GM18867 (cell line): Measurements from ENCODE around the gene CNTNAP2.

Source experiments
- ATAC-seq: cut with Tn5 transposase; IDR thresholded peaks from one replicate; pipeline ENCODE4 v1.9.1; 2021; ENCODE audit warnings: mild to moderate bottlenecking, moderate library complexity; ENCODE audit not compliant: unreplicated experiment

Gene CNTNAP2

DNA sequence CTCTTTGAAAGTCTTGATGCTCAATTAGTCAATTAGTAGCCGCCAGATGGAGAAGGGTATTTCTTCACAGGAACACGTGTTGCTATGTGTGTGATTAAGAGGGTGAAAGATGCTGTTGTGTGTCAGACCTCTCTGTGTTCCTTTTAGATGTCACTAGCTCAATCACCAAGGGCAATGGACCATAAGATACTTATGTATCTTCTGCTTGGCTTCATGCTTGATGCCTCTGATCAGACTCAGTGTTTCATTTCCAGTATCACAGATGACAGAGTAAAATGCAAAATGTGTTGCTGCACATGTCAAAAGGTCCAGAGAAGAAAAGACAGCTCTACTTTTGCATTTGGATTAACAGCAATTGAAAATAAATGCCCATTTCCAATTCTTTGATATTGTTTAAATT is 865.9 kb downstream of the CNTNAP2 start:
- ATAC-seq = no peak

DNA sequence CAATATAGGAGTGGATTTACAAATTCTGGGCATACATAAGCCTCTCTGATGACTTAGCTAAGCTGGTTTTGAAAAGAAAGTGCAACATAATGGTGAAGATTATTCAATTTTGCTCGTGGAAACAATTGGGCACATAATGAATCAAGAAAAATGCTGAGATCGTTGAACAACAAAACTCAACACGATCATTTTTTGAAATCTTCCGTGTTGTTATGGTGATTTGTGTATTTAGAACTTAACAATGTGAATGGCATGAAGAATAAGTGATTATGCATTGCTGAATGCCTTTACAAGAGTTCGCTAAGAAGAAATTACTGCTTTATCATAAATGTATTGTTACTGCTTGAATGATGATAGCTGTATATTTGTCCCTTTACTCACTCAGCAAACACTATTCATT is 875.0 kb downstream of the CNTNAP2 start:
- ATAC-seq = no peak

- no peak for ATAC-seq
Observed at GRCh38 chr7:146993764-146994163, 877.2 kb downstream of the CNTNAP2 start.

DNA sequence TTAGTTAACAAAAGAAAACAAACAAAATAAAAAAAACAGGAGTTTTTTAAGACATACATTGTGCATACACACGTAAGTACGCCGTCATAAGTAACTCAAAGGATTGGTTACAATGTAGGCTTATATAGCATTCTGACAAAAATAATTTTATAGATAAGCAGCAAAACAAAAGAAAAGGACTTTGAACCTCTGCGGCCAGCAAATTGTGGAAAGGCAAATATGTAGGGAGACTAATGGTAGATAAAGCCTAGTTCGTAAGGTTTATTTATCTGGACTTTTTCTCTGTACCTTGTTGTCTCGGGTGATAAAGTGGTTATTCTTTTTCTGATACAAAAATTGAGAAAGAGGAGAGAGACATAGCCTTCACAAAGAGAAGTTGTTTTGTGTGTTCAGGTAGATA is 891.9 kb downstream of the CNTNAP2 start:
- ATAC-seq = no peak

GRCh38 chr7:147012666-147013065 is 896.1 kb downstream of the CNTNAP2 start:
- no peak for ATAC-seq

GRCh38 chr7:147013825-147014224 is 897.2 kb downstream of the CNTNAP2 start:
- ATAC-seq = no peak

DNA sequence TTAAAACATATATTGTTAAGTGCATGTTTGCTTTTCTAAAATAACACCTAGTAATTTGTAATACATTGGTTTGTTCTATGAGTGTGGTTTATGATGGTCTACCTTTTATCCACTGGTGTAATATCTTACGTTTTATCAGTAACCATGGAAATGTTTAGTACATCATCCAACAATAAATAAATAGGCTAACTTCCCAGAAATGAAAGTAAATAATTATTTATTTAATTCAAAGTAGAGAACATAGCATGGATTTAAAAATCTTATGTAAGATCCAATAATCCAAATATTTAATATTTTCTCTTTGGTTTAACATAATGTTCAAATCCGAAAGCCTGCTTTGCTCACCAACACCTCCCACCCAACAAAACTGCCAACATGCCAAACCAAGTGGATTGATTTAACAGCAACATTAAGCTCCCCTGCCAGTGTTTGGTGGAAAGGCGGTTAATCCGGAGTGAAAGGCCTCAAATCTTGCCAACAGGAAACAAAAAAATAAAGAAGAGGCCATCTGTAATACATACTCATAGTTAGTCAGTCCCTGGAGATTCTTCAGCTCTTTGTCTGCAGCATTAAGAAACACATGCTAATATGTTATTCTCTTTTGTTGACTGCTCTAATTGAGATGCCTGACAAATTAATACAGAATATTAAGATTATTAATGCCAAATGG is 897.8 kb downstream of the CNTNAP2 start:
- no peak for ATAC-seq

DNA sequence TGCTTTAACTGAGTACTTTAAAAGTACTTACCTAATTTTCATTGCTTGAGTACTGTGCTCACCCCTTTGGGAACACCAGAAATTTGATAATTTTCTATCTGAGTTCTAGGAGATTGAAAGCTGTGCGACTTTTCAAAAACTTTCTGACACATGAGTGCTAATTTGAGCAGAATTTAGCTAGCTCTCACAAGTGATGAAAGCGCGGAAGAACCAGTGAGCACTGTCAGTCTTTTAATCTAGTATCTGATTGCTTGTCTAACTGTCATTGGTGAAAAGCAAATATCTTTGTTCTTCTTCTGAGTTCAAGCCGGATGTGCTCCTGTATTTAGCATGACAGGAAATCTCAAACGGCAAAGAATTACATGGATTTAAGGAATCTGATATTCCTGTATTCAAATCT is 899.4 kb downstream of the CNTNAP2 start:
- ATAC-seq = no peak

DNA sequence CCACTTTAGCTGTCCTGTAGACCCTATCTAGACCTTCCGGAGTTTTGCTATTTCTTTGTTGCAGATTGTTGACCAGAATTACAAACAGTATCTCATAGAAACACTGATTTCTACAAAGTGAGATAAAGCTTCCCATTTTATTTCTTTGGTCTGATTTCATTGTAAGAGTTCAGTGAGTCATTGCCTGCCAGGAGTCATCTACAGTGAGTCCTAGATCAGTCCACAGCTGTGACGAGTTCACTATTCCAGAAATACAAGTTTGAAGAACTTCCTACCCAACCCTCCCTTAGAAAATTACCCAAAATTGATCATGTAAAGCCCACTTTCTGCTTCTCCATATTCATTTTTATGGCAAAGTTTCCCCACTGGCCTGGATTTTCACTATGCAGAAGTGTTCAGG is 905.5 kb downstream of the CNTNAP2 start:
- no peak for ATAC-seq

- ATAC-seq = no peak
Observed at GRCh38 chr7:147023440-147023839, 906.8 kb downstream of the CNTNAP2 start.

DNA sequence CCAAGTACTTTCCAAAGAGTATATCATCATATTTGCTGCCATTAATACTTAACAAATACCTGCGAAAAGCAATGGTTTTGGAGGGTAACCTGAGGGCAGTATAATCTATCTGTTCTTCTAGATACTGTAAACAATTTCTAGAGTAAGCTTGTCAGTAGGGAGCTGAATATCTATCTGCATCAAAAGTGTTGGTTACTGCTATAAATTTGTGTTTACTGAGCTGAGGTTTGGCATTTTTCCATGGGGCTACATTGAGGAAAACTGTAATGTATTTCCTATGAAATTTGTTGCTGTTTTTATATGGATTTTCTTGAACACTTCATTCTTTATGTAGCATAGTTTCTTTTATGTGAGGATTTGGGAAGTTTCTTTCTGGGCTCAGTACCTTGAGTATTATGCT is 913.4 kb downstream of the CNTNAP2 start:
- no peak for ATAC-seq

GRCh38 chr7:147033641-147034040 is 917.0 kb downstream of the CNTNAP2 start:
- no peak for ATAC-seq

DNA sequence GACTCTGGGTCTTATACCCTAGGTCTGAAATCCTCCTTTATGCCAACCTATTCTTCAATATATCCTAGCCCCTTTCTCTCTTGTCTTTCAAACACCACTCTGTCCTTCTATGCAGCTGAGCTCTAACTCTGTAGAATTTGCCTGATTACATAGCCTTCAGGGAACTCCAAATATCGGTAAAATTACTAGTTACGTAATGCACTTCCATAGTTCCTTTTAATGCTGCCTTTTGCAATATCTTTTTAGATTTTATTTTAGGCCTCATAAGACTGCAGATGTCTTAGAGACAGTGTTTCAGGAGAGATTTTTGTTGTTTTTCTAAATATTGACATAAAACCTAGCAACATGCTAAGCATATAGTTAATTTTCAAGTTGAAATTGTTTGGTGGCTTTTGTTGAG is 924.8 kb downstream of the CNTNAP2 start:
- no peak for ATAC-seq

GRCh38 chr7:147044941-147045340 is 928.3 kb downstream of the CNTNAP2 start:
- no peak for ATAC-seq

- ATAC-seq = no peak
Observed at GRCh38 chr7:147047696-147048095, 931.1 kb downstream of the CNTNAP2 start.

DNA sequence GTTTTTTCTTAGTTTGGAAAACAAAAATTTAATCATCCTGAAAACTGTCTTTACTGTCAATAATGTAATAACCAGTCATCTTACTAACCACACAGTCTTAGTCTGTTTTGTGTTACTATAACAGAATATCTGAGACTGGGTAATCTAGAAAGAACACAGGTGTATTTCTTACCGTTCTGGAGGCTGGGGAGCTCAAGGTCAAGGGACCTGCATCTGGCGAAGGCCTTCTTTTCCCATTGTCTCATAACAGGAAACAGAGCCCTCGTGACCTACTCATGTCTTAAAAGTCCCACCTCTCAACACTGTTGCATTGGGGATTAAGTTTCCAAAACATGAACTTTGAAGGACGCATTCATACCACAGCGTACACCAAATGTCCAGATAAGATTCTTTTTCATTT is 932.3 kb downstream of the CNTNAP2 start:
- no peak for ATAC-seq

DNA sequence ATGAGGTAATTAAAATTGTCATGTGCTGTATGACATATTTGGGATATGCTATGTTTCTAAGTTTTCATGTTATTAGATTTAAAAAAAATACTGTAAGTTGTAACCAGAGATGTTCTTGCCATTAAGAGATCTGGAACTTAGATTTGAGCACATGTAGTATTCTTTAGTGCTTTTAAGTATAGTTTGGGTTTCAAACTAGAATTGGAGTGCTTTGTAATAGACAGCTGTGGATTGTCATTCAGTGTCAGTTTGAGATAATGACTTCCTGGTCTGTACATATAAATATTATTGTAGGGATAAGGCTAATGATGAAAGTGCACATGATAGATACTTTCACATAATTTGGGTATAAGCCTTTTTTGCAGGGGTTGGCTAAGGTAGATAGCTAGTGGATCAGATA is 936.2 kb downstream of the CNTNAP2 start:
- no peak for ATAC-seq

DNA sequence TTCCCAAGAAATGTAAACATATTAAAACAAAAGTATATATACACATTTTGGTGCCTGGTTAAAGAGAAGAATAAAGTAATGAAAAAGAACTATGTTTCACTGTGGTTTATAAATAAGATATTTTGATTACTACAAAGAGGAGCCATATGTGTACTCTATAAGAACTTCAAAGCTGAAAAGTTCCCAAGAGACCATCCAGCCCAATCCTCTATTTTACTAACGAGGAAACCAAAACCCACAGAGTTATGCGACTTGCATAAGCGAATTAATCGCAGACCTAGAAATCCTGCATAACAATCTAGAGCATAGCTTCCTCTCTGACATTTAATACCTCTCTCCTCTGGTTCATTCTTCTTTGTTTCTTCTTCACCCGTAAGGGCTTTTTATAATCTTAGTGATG is 937.1 kb downstream of the CNTNAP2 start:
- no peak for ATAC-seq

DNA sequence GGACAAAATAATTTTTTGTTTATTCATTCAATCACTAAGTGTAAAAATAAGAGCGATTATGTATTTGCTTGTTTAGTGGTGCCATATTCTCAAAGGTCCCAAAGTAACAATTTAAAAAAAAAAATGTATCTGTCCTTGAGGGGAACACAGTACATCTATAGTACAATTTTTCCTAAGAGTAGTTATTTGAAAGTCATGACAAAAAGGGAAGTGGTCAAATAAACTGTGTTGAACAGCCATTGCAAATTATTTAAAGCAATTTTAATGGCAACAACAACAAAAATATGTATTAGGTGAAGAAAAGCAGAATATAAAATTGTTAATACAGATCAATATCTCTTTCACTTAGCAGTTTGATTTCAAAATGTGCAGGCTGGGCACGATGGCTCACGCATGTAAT is 943.5 kb downstream of the CNTNAP2 start:
- no peak for ATAC-seq

DNA sequence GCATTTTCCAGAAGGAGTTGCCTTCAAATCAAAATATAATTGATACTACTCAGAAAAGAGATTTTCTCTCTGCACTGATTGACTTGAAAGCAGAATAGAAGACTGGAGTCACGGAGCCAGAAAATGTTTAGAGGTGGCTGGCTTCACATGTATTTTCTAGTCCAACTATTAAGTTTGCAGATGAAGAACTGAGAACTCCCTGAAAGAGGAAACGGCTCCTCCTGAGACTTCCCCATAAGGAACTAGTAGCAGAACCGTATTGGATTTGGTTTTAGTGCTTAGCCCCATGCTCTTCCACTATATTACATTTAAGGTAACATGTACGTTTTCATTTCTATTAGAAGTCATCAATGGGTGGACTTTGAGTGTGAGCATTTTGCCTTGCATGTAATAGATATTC is 946.3 kb downstream of the CNTNAP2 start:
- ATAC-seq = no peak

DNA sequence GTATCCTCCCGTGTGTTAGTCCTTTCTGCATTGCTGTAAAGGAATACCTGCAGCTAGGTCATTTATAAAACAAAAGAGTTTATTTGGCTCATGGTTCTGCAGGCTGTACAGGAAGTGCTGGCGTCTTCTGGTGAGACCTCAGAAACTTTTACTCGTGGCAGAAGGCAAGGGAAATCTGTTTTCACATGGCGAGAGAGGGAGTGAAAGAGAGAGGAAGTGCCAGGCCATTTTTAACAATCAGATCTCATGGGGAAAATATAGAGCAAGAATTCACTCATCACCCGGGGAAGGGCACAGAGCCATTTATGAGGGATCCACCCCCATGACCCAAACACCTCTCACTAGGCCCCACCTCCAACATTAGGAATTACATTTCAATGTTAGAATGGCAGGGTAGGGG is 952.2 kb downstream of the CNTNAP2 start:
- no peak for ATAC-seq

DNA sequence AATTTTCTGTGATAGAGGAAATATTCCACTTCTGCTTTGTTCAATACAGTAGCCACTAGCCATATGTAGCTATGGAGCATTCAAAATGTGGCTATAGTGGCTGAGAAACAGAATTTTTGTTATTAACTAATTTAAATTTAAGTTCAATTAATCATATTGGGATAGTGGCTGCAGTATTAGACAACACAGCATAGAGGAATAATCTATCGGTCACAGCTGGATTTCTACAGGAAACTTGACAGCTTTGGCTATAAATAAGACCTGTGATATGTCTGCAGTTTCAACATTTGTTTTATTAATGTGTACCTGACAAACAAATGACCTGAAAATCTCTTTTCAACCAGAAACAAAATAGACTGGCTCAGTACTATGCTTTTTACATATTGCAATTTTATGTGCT is 953.2 kb downstream of the CNTNAP2 start:
- no peak for ATAC-seq

DNA sequence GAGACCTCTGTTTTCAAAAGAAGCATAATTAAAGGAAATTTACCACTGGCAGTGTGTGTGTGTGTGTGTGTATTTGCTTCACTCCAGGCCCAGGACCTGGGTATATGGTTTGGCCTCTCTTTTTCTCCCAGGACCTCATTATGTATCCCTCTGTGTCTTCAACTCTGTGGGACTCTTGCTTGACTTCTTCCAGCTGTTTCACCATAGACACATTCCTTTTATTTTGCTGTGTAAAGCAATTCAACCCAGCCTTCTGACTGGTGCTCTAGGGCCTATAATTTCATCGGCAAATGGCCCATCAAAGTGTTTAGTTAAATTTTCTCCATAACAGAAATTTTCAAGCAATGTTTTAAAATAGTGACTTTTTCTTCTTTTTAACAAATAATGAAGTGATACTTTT is 954.3 kb downstream of the CNTNAP2 start:
- no peak for ATAC-seq
